GM19238 (cell line): ENCODE data around the gene OR51A7.
"Not testable (repeated sequence)": the region's sequence is repeated elsewhere in the genome, so short reads cannot be mapped to it uniquely, and the experiment has no call there.

Experiments used
- DNase-seq: peaks from one replicate; pipeline ENCODE4 v3.0.0; 2011; ENCODE audit warnings: low spot score; ENCODE audit not compliant: insufficient read length

Gene OR51A7

GRCh38 chr11:4903484-4903883 is at the start of gene OR51A7:
Gene OR51A7 (plus strand): TSS chr11:4903783. CDS start chr11:4907370, 3,587 bp downstream.
- no peak for DNase-seq

- not testable (repeated sequence) for DNase-seq
Measured at GRCh38 chr11:4854286-4854685, 49.3 kb upstream of the OR51A7 start.

GRCh38 chr11:4862447-4863236 is 40.9 kb upstream of the OR51A7 start:
- DNase-seq, result no peak

- DNase-seq, result no peak
Measured at GRCh38 chr11:4863876-4864275, 39.7 kb upstream of the OR51A7 start.

GRCh38 chr11:4865855-4866254 is 37.7 kb upstream of the OR51A7 start:
- no peak for DNase-seq

- DNase-seq, result no peak
Measured at GRCh38 chr11:4881188-4881587, 22.4 kb upstream of the OR51A7 start.

GRCh38 chr11:4881860-4882500 is 21.6 kb upstream of the OR51A7 start, which contains the start of gene OR51T1:
Gene OR51T1 (plus strand): TSS chr11:4881900. CDS start chr11:4881900, 0 bp downstream.
- DNase-seq, result no peak

GRCh38 chr11:4882543-4882942 is 21.0 kb upstream of the OR51A7 start:
- no peak for DNase-seq

- DNase-seq, result no peak
Measured at GRCh38 chr11:4884361-4884760, 19.2 kb upstream of the OR51A7 start.

GRCh38 chr11:4886186-4886585 is 17.4 kb upstream of the OR51A7 start:
- DNase-seq, result no peak

- no peak for DNase-seq
Measured at GRCh38 chr11:4887591-4887990, 16.0 kb upstream of the OR51A7 start.

- no peak for DNase-seq
Measured at GRCh38 chr11:4890279-4890678, 13.3 kb upstream of the OR51A7 start.

GRCh38 chr11:4891996-4892640 is 11.5 kb upstream of the OR51A7 start:
- no peak for DNase-seq

- no peak for DNase-seq
Measured at GRCh38 chr11:4916581-4916980, 13.0 kb downstream of the OR51A7 start.

GRCh38 chr11:4919250-4919649 is 15.7 kb downstream of the OR51A7 start, which contains the start of gene OR51G2:
Gene OR51G2 (minus strand): TSS chr11:4919350. CDS start chr11:4915663, 3,687 bp downstream.
- DNase-seq, result no peak

GRCh38 chr11:4921796-4922195 is 18.2 kb downstream of the OR51A7 start:
- no peak for DNase-seq

GRCh38 chr11:4922304-4922703 is 18.7 kb downstream of the OR51A7 start:
- no peak for DNase-seq

GRCh38 chr11:4924239-4924638 is 20.7 kb downstream of the OR51A7 start, which contains the start of gene OR51G1:
Gene OR51G1 (minus strand): TSS chr11:4924339. CDS start chr11:4924339, 0 bp downstream.
- DNase-seq, result no peak

- DNase-seq, result no peak
Measured at GRCh38 chr11:4926608-4927007, 23.0 kb downstream of the OR51A7 start.

- DNase-seq, result no peak
Measured at GRCh38 chr11:4932751-4933150, 29.2 kb downstream of the OR51A7 start.

- DNase-seq, result no peak
Measured at GRCh38 chr11:4936745-4937144, 33.2 kb downstream of the OR51A7 start.

- no peak for DNase-seq
Measured at GRCh38 chr11:4947505-4947904, 43.9 kb downstream of the OR51A7 start, which contains the start of gene OR51A4. Gene OR51A4 (minus strand): TSS chr11:4947605. CDS start chr11:4947100, 505 bp downstream.
